Measurements from ENCODE around the gene IPP.

DNA sequence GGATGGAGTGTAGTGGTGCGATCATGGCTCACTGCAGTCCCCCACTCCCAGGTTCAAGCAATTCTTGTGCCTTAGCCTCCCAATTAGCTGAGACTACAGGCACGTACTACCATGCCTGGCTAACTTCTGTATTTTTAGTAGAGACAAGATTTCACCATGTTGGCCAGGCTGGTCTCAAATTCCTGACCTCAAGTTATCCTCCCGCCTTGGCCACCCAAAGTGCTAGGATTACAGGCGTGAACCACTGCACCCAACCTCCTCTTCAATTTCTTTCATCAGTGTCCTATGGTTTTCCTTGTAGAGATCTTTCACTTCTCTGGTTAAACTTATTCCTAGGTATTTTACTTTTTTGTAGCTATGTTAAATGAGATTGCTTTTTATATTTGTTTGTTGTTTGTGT, 42.3 kb upstream of the IPP start:
- TF ChIP-seq FOXA1 (IDR thresholded peaks at IDR 0.05), result no peak
- no peak for TF ChIP-seq ELF4 (IDR thresholded peaks at IDR 0.05)
- no peak for TF ChIP-seq L3MBTL2 (conservative IDR thresholded peaks at IDR 0.05)
- no peak for TF ChIP-seq SUZ12 (IDR thresholded peaks at IDR 0.05)
- no peak for TF ChIP-seq FOXM1 (IDR thresholded peaks at IDR 0.05; ENCODE audit: borderline replicate concordance)
- no peak for TF ChIP-seq FOXK2 (IDR thresholded peaks at IDR 0.05)
- TF ChIP-seq SP1 (IDR thresholded peaks at IDR 0.05), result no peak
- TF ChIP-seq NFRKB (IDR thresholded peaks at IDR 0.05), result no peak
- no peak for TF ChIP-seq ZNF384 (IDR thresholded peaks at IDR 0.05)
- no peak for TF ChIP-seq TARDBP (IDR thresholded peaks at IDR 0.05)
- no peak for TF ChIP-seq ARNT (IDR thresholded peaks at IDR 0.05)
- TF ChIP-seq BHLHE40 (IDR thresholded peaks at IDR 0.05; ENCODE audit: borderline replicate concordance), result no peak
- TF ChIP-seq, protein P1, sequence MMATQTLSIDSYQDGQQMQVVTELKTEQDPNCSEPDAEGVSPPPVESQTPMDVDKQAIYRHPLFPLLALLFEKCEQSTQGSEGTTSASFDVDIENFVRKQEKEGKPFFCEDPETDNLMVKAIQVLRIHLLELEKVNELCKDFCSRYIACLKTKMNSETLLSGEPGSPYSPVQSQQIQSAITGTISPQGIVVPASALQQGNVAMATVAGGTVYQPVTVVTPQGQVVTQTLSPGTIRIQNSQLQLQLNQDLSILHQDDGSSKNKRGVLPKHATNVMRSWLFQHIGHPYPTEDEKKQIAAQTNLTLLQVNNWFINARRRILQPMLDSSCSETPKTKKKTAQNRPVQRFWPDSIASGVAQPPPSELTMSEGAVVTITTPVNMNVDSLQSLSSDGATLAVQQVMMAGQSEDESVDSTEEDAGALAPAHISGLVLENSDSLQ (IDR thresholded peaks at IDR 0.05), result no peak
- TF ChIP-seq CTBP1 (IDR thresholded peaks at IDR 0.05; ENCODE audit: borderline replicate concordance), result no peak

Data from HEK293T (cell line).